Thoracic aorta (tissue), 2 donors: ENCODE measurements around the gene TRAPPC3L. TPM values are rescaled to one million over a fixed set of nuclear protein-coding genes. Genes with fewer than 3 reads are reported as not detected.
"Not testable (repeated sequence)": the region's sequence is repeated elsewhere in the genome, so short reads cannot be mapped to it uniquely, and the experiment has no call there.

ENCODE experiments used
- ATAC-seq: fragments of 150-250 bp; one replicate; pipeline ENCODE4 v1.8.0; 2017; ENCODE audit warnings: low read depth; ENCODE audit not compliant: insufficient number of reproducible peaks, low FRiP score
- DNase-seq: peaks from one replicate; pipeline ENCODE4 v3.0.0-alpha.2; 2020; ENCODE audit warnings: low spot score
- H3K27ac ChIP-seq, 2 donors: fragments of 200-600 bp; sonication (generic); 1 replicate in 1 of 2; 2 replicates in 1 of 2; pipeline ENCODE4 v1.5.1; 2016; ENCODE audit warnings: mild to moderate bottlenecking in 2 of 2, moderate library complexity in 2 of 2
- H3K27me3 ChIP-seq: fragments of 200-600 bp; sonication (generic); replicated peaks from 2 replicates; pipeline ENCODE4 v1.6.0; 2016; ENCODE audit warnings: mild to moderate bottlenecking; ENCODE audit not compliant: insufficient read depth
- H3K36me3 ChIP-seq: fragments of 200-600 bp; sonication (generic); one replicate; pipeline ENCODE4 v1.5.1; 2016
- H3K4me1 ChIP-seq, 2 donors: fragments of 200-600 bp; sonication (generic); 1 replicate in 1 of 2; 2 replicates in 1 of 2; pipeline versions ENCODE4 v1.5.1 to v1.6.0; 2016; ENCODE audit warnings: low read depth in 2 of 2, mild to moderate bottlenecking in 1 of 2; ENCODE audit not compliant: control insufficient read depth in 1 of 2
- H3K4me3 ChIP-seq: fragments of 200-600 bp; sonication (generic); 2 replicates; pipeline ENCODE4 v1.5.1; 2016; ENCODE audit warnings: mild to moderate bottlenecking
- H3K9me3 ChIP-seq: fragments of 200-600 bp; sonication (generic); 2 replicates; pipeline ENCODE4 v1.5.1; 2016
- total RNA-seq, 2 donors: library from RNA; depleted of rRNA; stranded (reverse); fragments of >200 nt; gene quantifications; one replicate each; pipeline versions ENCODE4 v1.1.0 to v1.2.3, GENCODE V29; 2016
- TF ChIP-seq, protein P1 (sequence below): fragments of 200-600 bp; sonication (generic); IDR thresholded peaks from one replicate; pipeline ENCODE4 v1.5.1; 2019; ENCODE audit warnings: antibody characterized with exemption

Gene TRAPPC3L
- total RNA-seq, 2 donors from 2014 or later = not detected

DNA sequence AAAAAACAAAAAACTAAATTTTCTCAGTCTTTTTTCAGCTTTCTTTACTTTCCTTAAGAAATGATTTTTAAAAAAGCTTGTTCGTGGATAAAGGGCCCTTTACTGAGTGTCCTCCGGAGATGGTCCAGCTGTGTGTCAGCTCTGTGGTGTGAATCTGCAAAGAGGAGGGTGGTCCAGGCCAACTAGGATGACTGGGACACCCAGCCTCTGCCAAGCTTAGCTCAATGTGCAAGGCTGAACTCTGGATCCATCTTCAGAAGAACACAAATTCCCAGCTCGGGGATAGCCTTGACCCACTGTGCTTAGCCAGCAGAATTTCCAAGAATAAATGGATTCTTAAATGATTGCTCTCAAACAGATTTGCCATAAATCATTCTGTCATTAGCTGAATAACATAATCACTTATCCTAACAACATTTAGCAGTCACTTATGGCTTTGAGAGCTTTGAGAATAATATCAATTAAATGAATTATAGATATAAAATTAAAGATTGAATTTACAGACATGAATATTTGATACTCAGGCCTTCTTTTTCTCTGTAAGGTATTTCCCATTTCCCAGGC, 48.3 kb downstream of the TRAPPC3L start:
- DNase-seq = no peak
- no peaks in the 10 kb centered on the region for H3K36me3 ChIP-seq
- no peaks in the 10 kb centered on the region for H3K4me1 ChIP-seq
- TF ChIP-seq, protein P1, sequence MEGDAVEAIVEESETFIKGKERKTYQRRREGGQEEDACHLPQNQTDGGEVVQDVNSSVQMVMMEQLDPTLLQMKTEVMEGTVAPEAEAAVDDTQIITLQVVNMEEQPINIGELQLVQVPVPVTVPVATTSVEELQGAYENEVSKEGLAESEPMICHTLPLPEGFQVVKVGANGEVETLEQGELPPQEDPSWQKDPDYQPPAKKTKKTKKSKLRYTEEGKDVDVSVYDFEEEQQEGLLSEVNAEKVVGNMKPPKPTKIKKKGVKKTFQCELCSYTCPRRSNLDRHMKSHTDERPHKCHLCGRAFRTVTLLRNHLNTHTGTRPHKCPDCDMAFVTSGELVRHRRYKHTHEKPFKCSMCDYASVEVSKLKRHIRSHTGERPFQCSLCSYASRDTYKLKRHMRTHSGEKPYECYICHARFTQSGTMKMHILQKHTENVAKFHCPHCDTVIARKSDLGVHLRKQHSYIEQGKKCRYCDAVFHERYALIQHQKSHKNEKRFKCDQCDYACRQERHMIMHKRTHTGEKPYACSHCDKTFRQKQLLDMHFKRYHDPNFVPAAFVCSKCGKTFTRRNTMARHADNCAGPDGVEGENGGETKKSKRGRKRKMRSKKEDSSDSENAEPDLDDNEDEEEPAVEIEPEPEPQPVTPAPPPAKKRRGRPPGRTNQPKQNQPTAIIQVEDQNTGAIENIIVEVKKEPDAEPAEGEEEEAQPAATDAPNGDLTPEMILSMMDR = no peak
- no peak overlapping the region for H3K27ac ChIP-seq
- H3K27me3 ChIP-seq = no peaks in the 10 kb centered on the region
- H3K4me3 ChIP-seq = no peak overlapping the region
- ATAC-seq = no peak
- H3K9me3 ChIP-seq = no peaks in the 10 kb centered on the region

DNA sequence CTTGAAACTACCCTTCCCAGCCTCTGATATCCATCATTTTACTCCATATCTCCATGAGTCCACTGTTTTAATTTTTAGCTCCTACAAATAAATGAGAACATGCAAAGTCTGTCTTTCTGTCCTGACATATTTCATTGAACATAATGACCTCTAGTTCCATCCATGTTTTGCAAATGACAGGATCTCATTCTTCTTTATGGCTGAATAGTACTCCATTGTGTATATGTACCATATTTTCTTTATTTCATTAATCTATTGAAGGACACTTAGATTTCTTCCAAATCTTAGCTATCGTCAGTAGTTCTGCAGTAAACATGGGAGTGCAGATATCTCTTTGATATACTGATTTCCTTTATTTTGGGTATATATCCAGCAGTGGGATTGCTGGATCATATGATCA, 50.3 kb downstream of the TRAPPC3L start:
- not testable (repeated sequence) for H3K27ac ChIP-seq, ATAC-seq, H3K9me3 ChIP-seq, DNase-seq, H3K27me3 ChIP-seq, H3K4me1 ChIP-seq, H3K36me3 ChIP-seq, H3K4me3 ChIP-seq

DNA sequence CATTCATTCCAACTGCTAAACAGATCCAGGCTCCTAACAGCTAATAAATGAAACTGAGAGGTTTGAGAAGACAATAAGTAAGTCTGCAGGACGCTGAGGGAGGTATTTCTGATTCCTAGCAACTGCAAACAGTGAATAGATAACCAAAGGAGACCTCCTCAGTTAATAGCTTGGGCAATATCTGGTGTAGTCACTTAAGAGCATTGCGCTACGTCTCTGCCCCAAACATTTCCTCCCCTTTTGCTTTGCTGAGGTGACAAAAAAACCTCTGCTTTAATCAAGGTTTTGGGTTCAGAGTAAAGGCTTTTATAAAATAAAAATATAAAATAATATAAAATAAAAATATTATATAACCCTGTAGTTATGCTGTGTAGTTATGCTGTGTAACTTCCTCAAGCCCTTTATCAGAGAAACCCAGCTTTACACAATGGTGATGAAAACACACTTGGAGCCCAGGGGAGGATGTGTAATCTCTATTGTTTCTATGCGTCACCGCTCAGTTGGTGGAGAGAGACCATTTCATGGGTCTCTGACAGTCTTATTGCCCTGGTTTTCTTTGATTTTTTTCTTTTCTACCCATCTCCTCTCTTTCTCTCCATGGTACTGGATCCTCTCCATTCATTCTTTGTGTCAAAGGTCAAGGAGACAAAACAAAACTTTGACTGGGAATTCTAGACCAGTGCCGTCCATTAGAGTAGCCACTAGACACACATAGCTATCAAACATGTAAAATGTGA, 53.0 kb downstream of the TRAPPC3L start:
- TF ChIP-seq, protein P1 = no peak
- no peak for DNase-seq
- no peak overlapping the region for H3K27ac ChIP-seq
- no peaks in the 10 kb centered on the region for H3K27me3 ChIP-seq
- no peaks in the 10 kb centered on the region for H3K4me1 ChIP-seq
- no peaks in the 10 kb centered on the region for H3K9me3 ChIP-seq
- no peak overlapping the region for H3K4me3 ChIP-seq
- no peaks in the 10 kb centered on the region for H3K36me3 ChIP-seq
- ATAC-seq = no peak

DNA sequence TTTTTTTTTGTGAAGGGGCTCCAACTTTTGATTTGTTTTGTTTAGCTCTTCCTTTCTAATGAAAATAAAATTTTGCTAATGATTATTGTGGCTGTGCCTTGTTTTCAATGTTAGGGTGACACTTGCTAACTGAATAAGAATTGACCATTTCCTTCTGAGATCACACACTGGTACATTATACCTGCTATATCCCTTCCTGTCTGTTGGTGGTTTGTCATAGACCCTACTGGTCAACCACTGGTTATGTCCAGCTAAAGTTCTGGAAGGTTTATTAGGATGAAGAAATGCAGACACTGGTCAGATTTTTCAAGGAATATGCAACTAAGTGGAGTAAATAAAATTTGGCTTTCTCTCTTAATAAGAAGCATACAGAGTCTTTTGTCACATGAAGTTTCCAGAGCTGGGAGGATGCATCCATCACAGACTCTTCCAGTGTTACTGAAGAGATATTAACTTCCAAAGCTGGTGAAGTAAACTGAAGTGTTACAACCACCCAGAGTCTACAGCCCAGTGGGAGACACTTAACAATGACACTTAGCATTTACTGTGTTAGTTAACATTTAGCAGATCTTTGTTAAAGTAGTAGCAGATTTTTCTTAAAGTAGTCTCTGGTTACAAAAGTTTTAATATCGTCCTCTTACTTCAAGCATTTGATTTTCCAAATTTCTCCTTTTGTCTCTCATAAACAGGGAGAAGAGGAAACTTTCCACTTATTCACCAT, 53.7 kb downstream of the TRAPPC3L start:
- no peaks in the 10 kb centered on the region for H3K4me1 ChIP-seq
- no peaks in the 10 kb centered on the region for H3K36me3 ChIP-seq
- no peak overlapping the region for H3K4me3 ChIP-seq
- DNase-seq (no peak), ATAC-seq (no peak)
- H3K9me3 ChIP-seq = no peaks in the 10 kb centered on the region
- TF ChIP-seq, protein P1 = no peak
- H3K27ac ChIP-seq = no peak overlapping the region
- H3K27me3 ChIP-seq = no peaks in the 10 kb centered on the region

DNA sequence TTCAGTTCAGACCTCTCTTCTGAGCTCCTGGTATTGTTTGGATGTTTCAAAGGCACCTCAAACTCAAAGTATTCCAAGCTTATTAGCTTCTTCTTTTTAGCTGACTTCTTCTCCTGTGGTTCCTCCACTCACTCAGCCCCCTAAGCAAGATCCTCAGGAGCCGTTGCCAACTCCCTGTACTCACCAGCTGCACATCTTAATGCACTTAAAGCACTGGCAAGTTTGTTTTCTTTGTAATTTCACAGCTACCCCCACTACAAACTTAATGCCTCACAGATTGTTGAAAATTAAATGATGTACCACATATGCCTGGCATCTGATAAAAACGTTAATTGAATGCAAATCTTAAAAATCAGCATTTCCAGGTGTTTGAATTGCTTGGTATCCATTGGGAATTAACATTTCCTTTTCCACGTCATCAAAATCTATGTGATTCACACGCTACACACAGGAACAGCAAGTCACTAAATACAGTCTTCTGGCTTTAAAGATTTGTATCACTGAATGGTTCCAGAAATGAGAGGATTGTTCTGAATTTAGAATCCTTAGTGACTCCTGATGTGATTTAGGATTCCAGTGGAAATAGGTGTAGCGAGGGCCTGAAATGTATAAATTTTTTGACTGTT, 59.8 kb downstream of the TRAPPC3L start:
- H3K9me3 ChIP-seq = no peaks in the 10 kb centered on the region
- DNase-seq (no peak), ATAC-seq (no peak)
- TF ChIP-seq, protein P1 = no peak
- H3K27ac ChIP-seq = no peak overlapping the region
- H3K36me3 ChIP-seq = no peaks in the 10 kb centered on the region
- H3K4me1 ChIP-seq = no peaks in the 10 kb centered on the region
- no peak overlapping the region for H3K4me3 ChIP-seq
- H3K27me3 ChIP-seq = no peaks in the 10 kb centered on the region
